ENCODE data around the gene DENND10.

DENND10 gene

DNA sequence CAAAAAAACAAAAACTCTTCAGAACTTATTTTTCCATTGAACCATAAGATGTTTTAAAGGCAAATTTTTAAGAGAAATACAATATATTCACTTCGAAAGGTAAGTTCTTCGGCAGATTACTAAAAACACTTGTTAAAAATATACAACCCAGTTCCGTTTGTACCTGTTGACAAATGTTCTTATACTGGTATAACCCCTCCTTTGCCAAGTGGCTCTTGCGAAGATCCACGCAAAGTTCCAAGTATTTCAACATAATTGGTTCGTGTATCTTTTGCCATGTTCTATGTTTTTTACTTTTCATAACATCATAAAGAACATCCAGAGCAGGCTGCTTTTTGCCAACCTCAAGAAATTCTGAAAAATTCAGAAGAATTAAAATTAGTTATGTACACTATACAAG lies 30.3 kb upstream of the DENND10 start:
- Histone ChIP-seq H3K36me3 (ENCODE audit: insufficient read depth, low read length) (peaks cover 55% of the 10 kb centered on the region), H3K4me3 (no peak overlapping the region), H3K9ac (ENCODE audit: insufficient read length) (no peak overlapping the region), H3K9me3 (ENCODE audit: low read depth, low read length) (no peaks in the 10 kb centered on the region), H3K27ac (peak overlapping the region; percentile 36; the same call in 1 of the 2 replicates)
- no peak for DNase-seq (ENCODE audit: low read depth, low spot score)
- no peak for TF ChIP-seq FOXP2 (optimal IDR thresholded peaks at IDR 0.05; ENCODE audit: control extremely low read depth, extremely low read length, insufficient read depth)
- TF ChIP-seq EZH2 (IDR thresholded peaks at IDR 0.05): no peak
- TF ChIP-seq POLR2AphosphoS5 (IDR thresholded peaks at IDR 0.05; ENCODE audit: borderline replicate concordance, low read depth, low read length): no peak

DNA sequence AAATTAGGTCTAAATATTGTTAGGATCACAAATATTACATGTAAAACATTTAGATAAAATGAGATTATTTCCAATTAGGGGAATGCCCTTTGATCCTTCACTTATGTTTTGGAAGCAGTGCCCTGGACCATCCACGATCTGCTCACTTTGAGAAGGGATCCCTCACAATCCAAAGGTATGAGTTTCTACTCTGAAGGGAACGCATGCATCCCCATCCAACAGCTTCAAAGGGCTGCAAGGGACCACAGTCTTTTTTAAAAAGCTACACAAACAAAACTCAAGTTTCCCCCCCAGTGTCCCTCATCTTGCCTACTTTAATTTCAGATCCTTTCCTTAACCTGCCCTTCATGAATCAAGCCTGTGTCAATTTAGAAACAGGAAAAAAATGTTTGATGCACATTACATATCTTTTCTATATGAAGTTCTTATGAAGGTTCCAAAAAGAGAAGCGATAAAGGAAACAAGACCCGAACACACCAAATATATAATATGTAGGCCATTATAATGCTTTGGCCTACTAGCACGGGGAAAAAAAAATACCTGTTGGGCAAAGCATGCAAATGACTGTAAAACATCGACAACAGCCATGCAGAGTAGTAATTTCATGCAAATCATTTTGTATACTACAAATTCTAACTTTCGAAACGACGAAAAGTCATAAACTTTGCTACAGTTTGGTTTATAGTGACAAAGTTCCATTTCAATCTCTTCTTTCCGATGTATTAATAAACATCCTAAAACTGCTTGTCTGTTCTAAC lies 25.3 kb upstream of the DENND10 start:
- Histone ChIP-seq H3K36me3 (ENCODE audit: insufficient read depth, low read length) (peaks cover 13% of the 10 kb centered on the region), H3K9ac (ENCODE audit: insufficient read length) (peak overlapping the region; percentile 98), H3K9me3 (ENCODE audit: low read depth, low read length) (no peaks in the 10 kb centered on the region), H3K27ac (no peak overlapping the region), H3K4me3 (peak overlapping the region; percentile 75)
- no peak for TF ChIP-seq FOXP2 (optimal IDR thresholded peaks at IDR 0.05; ENCODE audit: control extremely low read depth, extremely low read length, insufficient read depth)
- TF ChIP-seq EZH2 (IDR thresholded peaks at IDR 0.05): no peak
- TF ChIP-seq POLR2AphosphoS5 (IDR thresholded peaks at IDR 0.05; ENCODE audit: borderline replicate concordance, low read depth, low read length): no peak
- DNase-seq (ENCODE audit: low read depth, low spot score): no peak

DNA sequence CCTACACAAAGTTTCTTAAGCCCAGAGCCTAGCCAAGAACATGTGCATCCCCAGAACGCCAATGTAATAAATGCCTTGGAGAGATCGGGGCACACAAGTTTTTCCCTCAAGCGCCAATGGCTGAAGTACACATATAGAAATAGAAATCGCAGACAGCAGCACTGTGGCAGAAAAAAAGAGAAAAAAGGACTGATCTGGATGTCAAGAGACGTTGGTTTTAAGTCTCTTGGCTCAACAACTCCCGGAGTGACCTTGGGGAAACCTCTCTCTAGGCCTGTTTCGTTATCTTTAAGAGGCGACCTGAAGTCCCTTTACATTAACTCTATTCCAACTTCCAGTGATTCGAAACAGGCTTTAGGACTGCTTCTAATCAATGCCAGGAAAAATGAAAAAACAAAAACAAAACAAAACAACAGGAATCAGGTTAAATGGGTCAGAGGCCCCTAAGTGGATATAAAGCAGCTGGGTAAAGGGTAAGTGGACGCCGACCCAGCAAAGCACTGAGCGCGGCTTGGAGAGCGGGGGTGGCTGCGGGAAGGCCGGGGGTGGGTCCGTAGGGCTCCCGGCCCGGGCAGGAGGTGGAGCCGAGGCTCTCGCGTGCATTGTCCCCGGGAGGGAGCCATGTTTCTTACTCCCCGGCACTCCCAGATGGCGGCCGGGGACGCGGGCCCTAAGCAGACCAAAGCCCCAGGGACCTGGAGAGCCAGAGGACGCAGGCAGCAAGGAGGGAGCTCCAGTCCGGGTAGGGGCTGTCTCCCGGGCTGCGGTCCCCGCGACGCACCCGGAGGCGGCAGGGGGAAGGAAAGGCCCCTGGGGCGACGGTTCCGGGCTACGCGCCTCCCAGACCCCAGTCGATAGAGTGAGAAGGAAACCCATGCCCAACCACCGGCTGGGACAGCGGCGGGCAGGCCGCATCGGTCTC lies 24.1 kb upstream of the DENND10 start:
- Histone ChIP-seq H3K9ac (ENCODE audit: insufficient read length) (peak overlapping the region; percentile 98), H3K9me3 (ENCODE audit: low read depth, low read length) (no peaks in the 10 kb centered on the region), H3K27ac (peak overlapping the region; percentile 65), H3K4me3 (peak overlapping the region; percentile 75), H3K36me3 (ENCODE audit: insufficient read depth, low read length) (peaks cover 8% of the 10 kb centered on the region; the same call in 1 of the 2 replicates)
- TF ChIP-seq FOXP2 (optimal IDR thresholded peaks at IDR 0.05; ENCODE audit: control extremely low read depth, extremely low read length, insufficient read depth) (no peak), EZH2 (IDR thresholded peaks at IDR 0.05) (no peak), POLR2AphosphoS5 (IDR thresholded peaks at IDR 0.05; ENCODE audit: borderline replicate concordance, low read depth, low read length) (no peak)
- no peak for DNase-seq (ENCODE audit: low read depth, low spot score)

DNA sequence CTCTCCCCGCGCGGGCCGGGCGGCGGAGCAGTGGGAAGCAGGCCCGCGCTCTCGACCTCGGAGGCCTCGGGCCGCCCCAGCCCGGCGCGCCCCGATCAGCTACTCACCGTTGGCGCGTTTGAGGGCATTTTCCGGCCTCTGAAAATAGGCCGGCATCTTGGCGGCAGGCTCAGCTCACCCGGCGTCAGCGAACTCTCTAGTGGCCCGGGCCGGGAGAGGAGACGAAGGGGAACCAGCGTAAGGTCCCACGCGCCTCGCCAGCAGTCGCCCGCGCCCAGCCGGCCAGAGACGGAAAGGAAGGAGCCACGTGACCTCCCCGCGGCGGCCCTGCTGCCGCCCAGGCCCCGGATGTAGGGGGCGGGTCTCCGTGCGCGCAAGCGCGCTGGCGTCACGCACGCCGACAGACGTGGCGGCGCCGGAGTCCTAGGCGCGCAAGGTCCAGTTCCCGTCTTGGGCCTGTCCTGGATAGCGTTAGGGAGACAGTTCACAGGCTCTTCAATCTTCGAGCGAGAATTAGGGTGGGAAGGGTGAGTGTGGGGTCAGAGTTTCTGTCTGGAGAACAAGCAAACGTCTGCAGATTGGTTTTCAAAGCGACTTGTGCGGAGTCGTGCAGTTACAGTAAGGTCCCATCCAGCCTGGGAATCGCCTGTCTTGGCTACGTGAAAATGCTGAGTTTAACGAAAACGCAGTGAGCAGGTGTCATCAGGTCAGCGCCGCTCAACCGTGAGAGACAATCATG lies 23.2 kb upstream of the DENND10 start, which contains the start of gene EIF3A:
Gene EIF3A (minus strand): TSS at position 297 of the 739 bp plus-strand sequence. CDS start 141 bp downstream, at position 156.
- TF ChIP-seq POLR2AphosphoS5 (IDR thresholded peaks at IDR 0.05; ENCODE audit: borderline replicate concordance, low read depth, low read length) (peak; percentile 97), EZH2 (IDR thresholded peaks at IDR 0.05) (no peak)
- H3K9ac ChIP-seq (ENCODE audit: insufficient read length): peak within 1 kb of the TSS; percentile 98
- peak within 1 kb of the TSS; percentile 65 for H3K27ac ChIP-seq

DNA sequence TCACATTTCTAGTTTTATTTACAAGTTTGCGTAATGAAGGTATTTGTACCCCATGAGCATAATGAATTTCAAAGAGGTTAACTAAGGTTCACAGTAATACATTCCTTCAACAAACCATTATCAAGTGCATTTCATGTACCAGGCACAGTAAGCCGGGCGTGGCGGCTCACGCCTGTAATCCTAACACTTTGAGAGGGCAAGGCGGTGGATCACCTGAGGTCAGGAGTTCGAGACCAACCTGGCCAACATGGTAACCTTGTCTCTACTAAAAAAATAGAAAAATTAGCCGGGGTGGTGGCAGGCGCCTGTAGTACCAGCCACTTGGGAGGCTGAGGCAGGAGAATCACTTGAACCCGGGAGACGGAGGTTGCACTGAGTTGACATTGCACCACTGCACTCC lies 19.0 kb upstream of the DENND10 start:
- no peaks in the 10 kb centered on the region for H3K36me3 ChIP-seq (ENCODE audit: insufficient read depth, low read length)
- H3K9ac ChIP-seq (ENCODE audit: insufficient read length): no peak overlapping the region
- no peak for TF ChIP-seq EZH2 (IDR thresholded peaks at IDR 0.05)
- TF ChIP-seq POLR2AphosphoS5 (IDR thresholded peaks at IDR 0.05; ENCODE audit: borderline replicate concordance, low read depth, low read length): no peak
- no peak for TF ChIP-seq FOXP2 (optimal IDR thresholded peaks at IDR 0.05; ENCODE audit: control extremely low read depth, extremely low read length, insufficient read depth)
- H3K4me3 ChIP-seq: no peak overlapping the region
- no peak for DNase-seq (ENCODE audit: low read depth, low spot score)
- no peaks in the 10 kb centered on the region for H3K9me3 ChIP-seq (ENCODE audit: low read depth, low read length)
- no peak overlapping the region for H3K27ac ChIP-seq

More for the DNA sequence above, 23.2 kb upstream of the DENND10 start, which contains the start of gene EIF3A:
- no peak for DNase-seq (ENCODE audit: low read depth, low spot score)
- peaks cover 8% of the 10 kb centered on the region; the same call in 1 of the 2 replicates for H3K36me3 ChIP-seq (ENCODE audit: insufficient read depth, low read length)
- peak within 1 kb of the TSS; percentile 75 for H3K4me3 ChIP-seq
- H3K9me3 ChIP-seq (ENCODE audit: low read depth, low read length): no peaks in the 10 kb centered on the region

DNA sequence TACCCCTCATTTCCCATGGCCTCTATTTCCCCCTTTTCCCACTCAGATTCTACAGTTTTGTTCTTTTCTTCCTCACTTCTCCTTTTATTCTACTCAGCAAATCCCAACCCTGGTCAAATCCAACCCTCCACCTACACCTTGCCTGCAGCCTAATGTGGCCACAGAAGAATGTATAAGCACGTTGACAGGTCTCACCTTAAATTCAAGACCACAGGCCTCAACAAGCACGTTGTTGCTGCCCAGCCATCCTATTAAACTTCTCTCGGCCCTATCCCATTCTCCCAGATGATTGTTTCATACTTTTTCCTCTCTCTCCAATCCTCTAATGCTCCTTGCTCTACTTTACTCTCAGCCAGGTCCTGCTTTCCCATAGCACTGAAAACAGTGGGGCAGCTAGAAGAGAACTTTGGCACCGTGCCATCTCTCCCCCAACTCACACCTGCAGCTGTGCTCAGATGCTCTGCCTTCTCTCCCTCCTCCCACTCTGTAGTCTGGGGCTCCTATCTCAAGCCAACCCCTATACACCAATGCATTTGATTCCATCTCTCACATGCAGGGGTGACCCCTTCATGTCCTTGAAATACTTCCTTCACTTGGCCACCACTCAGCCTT lies 16.5 kb upstream of the DENND10 start:
- Histone ChIP-seq H3K36me3 (ENCODE audit: insufficient read depth, low read length) (no peaks in the 10 kb centered on the region), H3K27ac (no peak overlapping the region), H3K4me3 (no peak overlapping the region), H3K9ac (ENCODE audit: insufficient read length) (no peak overlapping the region), H3K9me3 (ENCODE audit: low read depth, low read length) (no peaks in the 10 kb centered on the region)
- no peak for DNase-seq (ENCODE audit: low read depth, low spot score)
- TF ChIP-seq EZH2 (IDR thresholded peaks at IDR 0.05): no peak
- TF ChIP-seq FOXP2 (optimal IDR thresholded peaks at IDR 0.05; ENCODE audit: control extremely low read depth, extremely low read length, insufficient read depth): no peak
- no peak for TF ChIP-seq POLR2AphosphoS5 (IDR thresholded peaks at IDR 0.05; ENCODE audit: borderline replicate concordance, low read depth, low read length)

DNA sequence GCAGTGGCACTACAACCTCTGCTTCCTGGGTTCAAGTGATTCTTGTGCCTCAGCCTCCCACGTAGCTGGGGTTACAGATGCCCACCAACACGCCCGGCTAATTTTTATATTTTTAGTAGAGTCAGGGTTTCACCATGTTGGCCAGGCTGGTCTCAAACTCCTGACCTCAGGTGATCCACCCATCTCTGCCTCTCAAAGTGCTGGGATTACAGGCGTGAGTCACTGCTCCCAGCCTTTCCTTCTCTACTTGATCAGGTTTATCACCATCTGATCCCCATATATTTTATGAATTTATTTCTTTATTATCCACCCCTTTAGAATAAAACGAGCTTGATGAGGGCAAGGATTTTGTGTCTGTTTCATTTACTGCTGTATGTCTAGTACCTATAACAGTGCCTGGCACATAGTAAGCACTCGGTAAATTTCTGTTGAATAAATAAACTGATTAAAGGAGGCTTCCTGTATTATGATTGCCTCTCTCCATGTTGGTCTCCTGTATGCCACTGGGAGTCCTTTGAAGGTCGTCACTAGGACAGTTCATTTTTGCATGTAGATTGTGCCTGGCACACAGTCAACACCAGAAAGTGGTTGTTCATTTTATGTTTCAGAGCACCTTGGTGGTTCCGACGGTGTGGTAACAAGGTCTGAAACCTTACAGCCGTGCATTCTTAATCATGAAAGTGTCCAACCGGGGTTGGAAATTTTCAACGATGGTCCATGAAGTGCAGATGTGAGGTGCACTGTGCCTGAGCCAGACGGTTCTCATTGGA lies 13.7 kb upstream of the DENND10 start:
- Histone ChIP-seq H3K9ac (ENCODE audit: insufficient read length) (no peak overlapping the region), H3K4me3 (no peak overlapping the region), H3K27ac (no peak overlapping the region), H3K36me3 (ENCODE audit: insufficient read depth, low read length) (no peaks in the 10 kb centered on the region), H3K9me3 (ENCODE audit: low read depth, low read length) (no peaks in the 10 kb centered on the region)
- DNase-seq (ENCODE audit: low read depth, low spot score): no peak
- no peak for TF ChIP-seq FOXP2 (optimal IDR thresholded peaks at IDR 0.05; ENCODE audit: control extremely low read depth, extremely low read length, insufficient read depth)
- no peak for TF ChIP-seq POLR2AphosphoS5 (IDR thresholded peaks at IDR 0.05; ENCODE audit: borderline replicate concordance, low read depth, low read length)
- TF ChIP-seq EZH2 (IDR thresholded peaks at IDR 0.05): no peak
